ENCODE measurements around the gene HTR2B.
A peak's percentile ranks its signal among the peaks of the same experiment; 100 is the strongest.

Gene HTR2B

GRCh38 chr2:231128541-231128940, 3.7 kb upstream of the HTR2B start:
- no peak overlapping the region for H3K4me2 ChIP-seq (ENCODE audit: low read length)
- H2BK120ac ChIP-seq (ENCODE audit: insufficient read depth, low read length, poor library complexity) = no peak overlapping the region
- H3K4ac ChIP-seq (ENCODE audit: low read depth, low read length) = no peak overlapping the region
- no peaks in the 10 kb centered on the region for H3K79me2 ChIP-seq (ENCODE audit: control insufficient read depth, insufficient read depth, low read length, poor library complexity)
- H3K27ac ChIP-seq (ENCODE audit: low read depth, low read length) = no peak overlapping the region
- H3K9ac ChIP-seq (ENCODE audit: low read length) = no peak overlapping the region
- no peak overlapping the region for H2AFZ ChIP-seq (ENCODE audit: insufficient read depth, low read length, poor library complexity)
- H3K9me3 ChIP-seq (ENCODE audit: insufficient read depth, low read depth, low read length) = no peaks in the 10 kb centered on the region
- H3K18ac ChIP-seq (ENCODE audit: low read length) = no peak overlapping the region
- no peaks in the 10 kb centered on the region for H3K27me3 ChIP-seq (ENCODE audit: insufficient read depth, low read length)
- no peak overlapping the region for H4K8ac ChIP-seq (ENCODE audit: low read depth, low read length)
- no peak overlapping the region for H2BK5ac ChIP-seq (ENCODE audit: low read depth, low read length, poor library complexity)
- H3K4me3 ChIP-seq (ENCODE audit: low read depth, low read length) = no peak overlapping the region
- H3K36me3 ChIP-seq (ENCODE audit: control insufficient read depth in 1 of 2, insufficient read depth in 2 of 2, low read length in 2 of 2) = peaks cover 2 to 3% of the 10 kb centered on the region in 2 experiments
- no peak for DNase-seq
- no peaks in the 10 kb centered on the region for H3K79me1 ChIP-seq (ENCODE audit: low read length)
- no peak overlapping the region for H4K91ac ChIP-seq (ENCODE audit: low read depth, low read length)
- H3K14ac ChIP-seq (ENCODE audit: low read length) = no peak overlapping the region
- no peak overlapping the region for H2BK12ac ChIP-seq (ENCODE audit: low read length)
- H4K12ac ChIP-seq (ENCODE audit: low read depth, low read length) = no peak overlapping the region
- H3K4me1 ChIP-seq (ENCODE audit: control insufficient read depth in 1 of 2, insufficient read depth in 2 of 2, low read length in 2 of 2) = no peaks in the 10 kb centered on the region
- H2AK5ac ChIP-seq (ENCODE audit: low read length) = no peak overlapping the region
- no peak overlapping the region for H3K23ac ChIP-seq (ENCODE audit: low read length)

- H3K9me3 ChIP-seq (ENCODE audit: insufficient read depth, low read depth, low read length) = no peaks in the 10 kb centered on the region
- WGBS (ENCODE audit: extremely low coverage, insufficient coverage, insufficient read length) = no CpG with 5 or more reads among the region's 1 CpG
Measured at GRCh38 chr2:231127936-231128335, 3.1 kb upstream of the HTR2B start.

DNA sequence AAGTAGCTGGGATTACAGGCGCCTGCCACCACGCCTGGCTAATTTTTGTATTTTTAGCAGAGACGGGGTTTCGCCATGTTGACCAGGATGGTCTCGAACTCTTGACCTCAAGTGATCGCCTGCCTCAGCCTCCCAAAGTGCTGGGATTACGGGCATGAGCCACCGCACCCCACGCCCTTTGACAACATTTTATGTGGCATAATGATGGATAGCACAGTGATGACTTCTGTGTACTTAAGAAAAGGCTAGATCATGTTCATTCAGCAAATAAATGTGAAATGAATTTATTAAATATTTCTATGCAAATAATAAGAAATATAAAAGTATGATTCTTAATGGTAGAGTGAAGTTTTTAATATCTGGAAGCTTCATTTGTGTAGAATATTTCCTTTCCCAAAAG, 2.6 kb upstream of the HTR2B start:
- no peak overlapping the region for H3K4me2 ChIP-seq (ENCODE audit: low read length)
- no peaks in the 10 kb centered on the region for H3K9me3 ChIP-seq (ENCODE audit: insufficient read depth, low read depth, low read length)
- H4K12ac ChIP-seq (ENCODE audit: low read depth, low read length) = no peak overlapping the region
- H2BK5ac ChIP-seq (ENCODE audit: low read depth, low read length, poor library complexity) = no peak overlapping the region
- H3K9ac ChIP-seq (ENCODE audit: low read length) = no peak overlapping the region
- H2AFZ ChIP-seq (ENCODE audit: insufficient read depth, low read length, poor library complexity) = no peak overlapping the region
- DNase-seq = no peak
- no peak overlapping the region for H3K4me3 ChIP-seq (ENCODE audit: low read depth, low read length)
- H2AK5ac ChIP-seq (ENCODE audit: low read length) = no peak overlapping the region
- no peak overlapping the region for H3K23ac ChIP-seq (ENCODE audit: low read length)
- no peaks in the 10 kb centered on the region for H3K79me1 ChIP-seq (ENCODE audit: low read length)
- H3K27ac ChIP-seq (ENCODE audit: low read depth, low read length) = no peak overlapping the region
- no peak overlapping the region for H4K8ac ChIP-seq (ENCODE audit: low read depth, low read length)
- H3K4ac ChIP-seq (ENCODE audit: low read depth, low read length) = no peak overlapping the region
- no peak overlapping the region for H3K18ac ChIP-seq (ENCODE audit: low read length)
- peaks cover 2 to 3% of the 10 kb centered on the region in 2 experiments for H3K36me3 ChIP-seq (ENCODE audit: control insufficient read depth in 1 of 2, insufficient read depth in 2 of 2, low read length in 2 of 2)
- H2BK120ac ChIP-seq (ENCODE audit: insufficient read depth, low read length, poor library complexity) = no peak overlapping the region
- no peaks in the 10 kb centered on the region for H3K79me2 ChIP-seq (ENCODE audit: control insufficient read depth, insufficient read depth, low read length, poor library complexity)
- H2BK12ac ChIP-seq (ENCODE audit: low read length) = no peak overlapping the region
- WGBS (ENCODE audit: extremely low coverage, insufficient coverage, insufficient read length) = no CpG with 5 or more reads among the region's 9 CpGs
- H4K91ac ChIP-seq (ENCODE audit: low read depth, low read length) = no peak overlapping the region
- H3K27me3 ChIP-seq (ENCODE audit: insufficient read depth, low read length) = no peaks in the 10 kb centered on the region
- H3K14ac ChIP-seq (ENCODE audit: low read length) = no peak overlapping the region
- no peaks in the 10 kb centered on the region for H3K4me1 ChIP-seq (ENCODE audit: control insufficient read depth in 1 of 2, insufficient read depth in 2 of 2, low read length in 2 of 2)

More at GRCh38 chr2:231127936-231128335, 3.1 kb upstream of the HTR2B start:
- H3K4me3 ChIP-seq (ENCODE audit: low read depth, low read length) = no peak overlapping the region
- H3K27ac ChIP-seq (ENCODE audit: low read depth, low read length) = no peak overlapping the region
- no peak overlapping the region for H3K4ac ChIP-seq (ENCODE audit: low read depth, low read length)
- no peak overlapping the region for H3K18ac ChIP-seq (ENCODE audit: low read length)
- H4K8ac ChIP-seq (ENCODE audit: low read depth, low read length) = no peak overlapping the region
- no peak overlapping the region for H3K14ac ChIP-seq (ENCODE audit: low read length)
- no peak overlapping the region for H2BK120ac ChIP-seq (ENCODE audit: insufficient read depth, low read length, poor library complexity)
- H3K79me1 ChIP-seq (ENCODE audit: low read length) = no peaks in the 10 kb centered on the region
- H4K91ac ChIP-seq (ENCODE audit: low read depth, low read length) = no peak overlapping the region
- H2BK12ac ChIP-seq (ENCODE audit: low read length) = no peak overlapping the region
- no peak overlapping the region for H4K12ac ChIP-seq (ENCODE audit: low read depth, low read length)
- H3K4me2 ChIP-seq (ENCODE audit: low read length) = no peak overlapping the region
- no peak overlapping the region for H3K9ac ChIP-seq (ENCODE audit: low read length)
- H3K27me3 ChIP-seq (ENCODE audit: insufficient read depth, low read length) = no peaks in the 10 kb centered on the region
- no peak overlapping the region for H2AFZ ChIP-seq (ENCODE audit: insufficient read depth, low read length, poor library complexity)
- no peak overlapping the region for H2BK5ac ChIP-seq (ENCODE audit: low read depth, low read length, poor library complexity)
- no peak overlapping the region for H3K23ac ChIP-seq (ENCODE audit: low read length)
- H2AK5ac ChIP-seq (ENCODE audit: low read length) = no peak overlapping the region
- peak in 1 of 2 donors; percentile 24 for DNase-seq
- peaks cover 2 to 3% of the 10 kb centered on the region in 2 experiments for H3K36me3 ChIP-seq (ENCODE audit: control insufficient read depth in 1 of 2, insufficient read depth in 2 of 2, low read length in 2 of 2)
- no peaks in the 10 kb centered on the region for H3K4me1 ChIP-seq (ENCODE audit: control insufficient read depth in 1 of 2, insufficient read depth in 2 of 2, low read length in 2 of 2)
- no peaks in the 10 kb centered on the region for H3K79me2 ChIP-seq (ENCODE audit: control insufficient read depth, insufficient read depth, low read length, poor library complexity)

GRCh38 chr2:231126123-231126522, 1.3 kb upstream of the HTR2B start:
- WGBS (ENCODE audit: extremely low coverage, insufficient coverage, insufficient read length) = no CpG with 5 or more reads among the region's 7 CpGs
- Histone ChIP-seq H4K91ac (ENCODE audit: low read depth, low read length) (no peak overlapping the region), H3K9ac (ENCODE audit: low read length) (no peak overlapping the region), H3K36me3 (ENCODE audit: control insufficient read depth in 1 of 2, insufficient read depth in 2 of 2, low read length in 2 of 2) (peaks cover 2 to 3% of the 10 kb centered on the region in 2 experiments), H2BK12ac (ENCODE audit: low read length) (no peak overlapping the region), H3K4me3 (ENCODE audit: low read depth, low read length) (no peak overlapping the region), H3K14ac (ENCODE audit: low read length) (no peak overlapping the region), H2AK5ac (ENCODE audit: low read length) (no peak overlapping the region), H3K4ac (ENCODE audit: low read depth, low read length) (no peak overlapping the region), H2BK120ac (ENCODE audit: insufficient read depth, low read length, poor library complexity) (no peak overlapping the region), H2AFZ (ENCODE audit: insufficient read depth, low read length, poor library complexity) (no peak overlapping the region), H4K12ac (ENCODE audit: low read depth, low read length) (no peak overlapping the region), H3K4me2 (ENCODE audit: low read length) (no peak overlapping the region), H3K27ac (ENCODE audit: low read depth, low read length) (no peak overlapping the region), H3K9me3 (ENCODE audit: insufficient read depth, low read depth, low read length) (no peaks in the 10 kb centered on the region), H3K4me1 (ENCODE audit: control insufficient read depth in 1 of 2, insufficient read depth in 2 of 2, low read length in 2 of 2) (no peaks in the 10 kb centered on the region), H3K27me3 (ENCODE audit: insufficient read depth, low read length) (no peaks in the 10 kb centered on the region), H4K8ac (ENCODE audit: low read depth, low read length) (no peak overlapping the region), H3K18ac (ENCODE audit: low read length) (no peak overlapping the region), H2BK5ac (ENCODE audit: low read depth, low read length, poor library complexity) (no peak overlapping the region), H3K23ac (ENCODE audit: low read length) (no peak overlapping the region), H3K79me1 (ENCODE audit: low read length) (no peaks in the 10 kb centered on the region), H3K79me2 (ENCODE audit: control insufficient read depth, insufficient read depth, low read length, poor library complexity) (no peaks in the 10 kb centered on the region)
- no peak for DNase-seq
